Measurements from ENCODE around the gene TYMS.

DNA sequence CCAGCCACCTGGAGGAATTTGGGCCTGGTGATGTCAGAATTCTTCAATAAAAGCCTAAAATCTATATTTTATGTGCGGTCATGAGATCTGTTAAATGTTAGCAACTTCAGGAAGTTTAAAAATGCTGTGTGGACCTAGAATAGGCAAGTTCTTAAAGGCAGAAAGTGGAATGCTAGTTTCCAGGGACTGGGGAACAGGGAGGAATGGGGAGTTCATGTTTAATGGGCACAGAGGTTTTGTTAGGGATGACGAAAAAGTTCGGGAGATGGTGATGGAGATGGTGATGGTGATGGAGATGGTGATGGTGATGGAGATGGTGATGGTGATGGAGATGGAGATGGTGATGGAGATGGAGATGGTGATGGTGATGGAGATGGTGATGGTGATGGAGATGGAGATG is 9.2 kb downstream of the TYMS start:
- TF ChIP-seq, protein P1, sequence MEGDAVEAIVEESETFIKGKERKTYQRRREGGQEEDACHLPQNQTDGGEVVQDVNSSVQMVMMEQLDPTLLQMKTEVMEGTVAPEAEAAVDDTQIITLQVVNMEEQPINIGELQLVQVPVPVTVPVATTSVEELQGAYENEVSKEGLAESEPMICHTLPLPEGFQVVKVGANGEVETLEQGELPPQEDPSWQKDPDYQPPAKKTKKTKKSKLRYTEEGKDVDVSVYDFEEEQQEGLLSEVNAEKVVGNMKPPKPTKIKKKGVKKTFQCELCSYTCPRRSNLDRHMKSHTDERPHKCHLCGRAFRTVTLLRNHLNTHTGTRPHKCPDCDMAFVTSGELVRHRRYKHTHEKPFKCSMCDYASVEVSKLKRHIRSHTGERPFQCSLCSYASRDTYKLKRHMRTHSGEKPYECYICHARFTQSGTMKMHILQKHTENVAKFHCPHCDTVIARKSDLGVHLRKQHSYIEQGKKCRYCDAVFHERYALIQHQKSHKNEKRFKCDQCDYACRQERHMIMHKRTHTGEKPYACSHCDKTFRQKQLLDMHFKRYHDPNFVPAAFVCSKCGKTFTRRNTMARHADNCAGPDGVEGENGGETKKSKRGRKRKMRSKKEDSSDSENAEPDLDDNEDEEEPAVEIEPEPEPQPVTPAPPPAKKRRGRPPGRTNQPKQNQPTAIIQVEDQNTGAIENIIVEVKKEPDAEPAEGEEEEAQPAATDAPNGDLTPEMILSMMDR (IDR thresholded peaks at IDR 0.05) = no peak
- TF ChIP-seq POLR2A (IDR thresholded peaks at IDR 0.05) = no peak
